NB4 (cell line): Measurements from ENCODE around the gene CFL1.
A peak's percentile ranks its signal among the peaks of the same experiment; 100 is the strongest.

ENCODE experiments used
- DNase-seq: peaks from one replicate; pipeline ENCODE4 v3.0.0; 2010; ENCODE audit warnings: low read depth
- H3K4me3 ChIP-seq: one replicate; pipeline ENCODE4 v1.5.1; 2011; ENCODE audit warnings: mild to moderate bottlenecking, low read depth, low read length, moderate library complexity
- CTCF ChIP-seq: IDR thresholded peaks from one replicate; pipeline ENCODE4 v1.5.1; 2012; ENCODE audit warnings: low read depth, low read length
- MAX ChIP-seq: IDR thresholded peaks from 2 replicates; pipeline ENCODE4 v1.6.1; 2011; ENCODE audit warnings: low read depth, low read length
- MYC ChIP-seq: IDR thresholded peaks from 2 replicates; pipeline ENCODE4 v1.6.1; 2011; ENCODE audit warnings: low read depth, low read length
- POLR2A ChIP-seq: IDR thresholded peaks from 2 replicates; pipeline ENCODE4 v1.6.1; 2011; ENCODE audit warnings: mild to moderate bottlenecking; ENCODE audit not compliant: insufficient read length; ENCODE audit errors: extremely low read depth

CFL1 gene

GRCh38 chr11:65857853-65858680 is at the start of gene CFL1:
Gene CFL1, minus strand, starts transcription at chr11:65858180. Its CDS starts 81 bp downstream, at chr11:65858099.
- H3K4me3 ChIP-seq, result peak within 1 kb of the TSS; percentile 96
- peak; percentile 99 for DNase-seq
- no peak for TF ChIP-seq CTCF
- TF ChIP-seq POLR2A, result peak; percentile 99
- peak; percentile 54; the same call in 1 of the 2 replicates for TF ChIP-seq MAX
- peak; percentile 56; the same call in 1 of the 2 replicates for TF ChIP-seq MYC

- TF ChIP-seq POLR2A (no peak), MAX (no peak), MYC (no peak), CTCF (no peak)
- H3K4me3 ChIP-seq, result no peak overlapping the region
- DNase-seq, result no peak
These were observed 48.6 kb upstream of the CFL1 start for GRCh38 chr11:65906602-65907001.

GRCh38 chr11:65903715-65904114 is 45.7 kb upstream of the CFL1 start:
- no peak overlapping the region for H3K4me3 ChIP-seq
- DNase-seq, result no peak
- TF ChIP-seq POLR2A (no peak), CTCF (no peak), MYC (no peak), MAX (no peak)

GRCh38 chr11:65903068-65903481 is 45.1 kb upstream of the CFL1 start:
- H3K4me3 ChIP-seq, result no peak overlapping the region
- DNase-seq, result peak; percentile 78
- TF ChIP-seq POLR2A, result no peak
- TF ChIP-seq CTCF, result no peak
- no peak for TF ChIP-seq MAX
- no peak for TF ChIP-seq MYC

- no peak overlapping the region for H3K4me3 ChIP-seq
- no peak for TF ChIP-seq MYC
- no peak for TF ChIP-seq POLR2A
- TF ChIP-seq MAX, result no peak
- no peak for TF ChIP-seq CTCF
These were observed 42.9 kb upstream of the CFL1 start for GRCh38 chr11:65900899-65901180.

More at GRCh38 chr11:65900899-65901180, 42.9 kb upstream of the CFL1 start:
- no peak for DNase-seq
